GM12878 (cell line): ENCODE results near the gene SORCS2.

Experiments used
- ATF3 ChIP-seq: IDR thresholded peaks from 2 replicates; pipeline ENCODE4 v1.6.1; 2011; ENCODE audit warnings: low read depth, mild to moderate bottlenecking, low read length, moderate library complexity, borderline replicate concordance; ENCODE audit errors: extremely low read depth
- CEBPB ChIP-seq, 2 experiments: fragments of 150-350 bp in 1 of 2; IDR thresholded peaks; 2 replicates each; pipeline ENCODE4 v1.6.1; 2012 to 2014; ENCODE audit warnings: low read depth in 2 of 2, low read length in 2 of 2, borderline replicate concordance in 1 of 2, inconsistent platforms in 1 of 2
- EZH2 ChIP-seq: IDR thresholded peaks from 2 replicates; pipeline ENCODE4 v1.6.1; 2012; ENCODE audit warnings: low read depth, mild to moderate bottlenecking, control low read depth, inconsistent platforms, low read length, borderline replicate concordance; ENCODE audit not compliant: control insufficient read depth
- POLR2A ChIP-seq: IDR thresholded peaks from 2 replicates; pipeline ENCODE4 v1.6.1; 2011; ENCODE audit warnings: low read depth, mild to moderate bottlenecking, low read length
- REST ChIP-seq: IDR thresholded peaks from 2 replicates; pipeline ENCODE4 v1.6.1; 2012; ENCODE audit warnings: mild to moderate bottlenecking, low read depth, low read length
- RFX5 ChIP-seq: IDR thresholded peaks from 2 replicates; pipeline ENCODE4 v1.6.1; 2011; ENCODE audit warnings: low read depth, low read length, improper control_type of control experiment
- SP1 ChIP-seq: IDR thresholded peaks from one replicate; pipeline ENCODE4 v1.6.1; 2011; ENCODE audit warnings: low read depth, low read length
- ZBTB40 ChIP-seq: fragments of 450-650 bp; IDR thresholded peaks from 2 replicates; pipeline ENCODE4 v1.6.1; 2016; ENCODE audit warnings: mild to moderate bottlenecking, moderate library complexity, borderline replicate concordance

GRCh38 chr4:7790999-7791398 is 598.7 kb downstream of the SORCS2 start:
- TF ChIP-seq CEBPB (IDR thresholded peaks at IDR 0.05; ENCODE audit: borderline replicate concordance in 1 of 2, low read depth in 2 of 2, low read length in 2 of 2): no peak
- TF ChIP-seq RFX5: no peak
- no peak for TF ChIP-seq REST
- no peak for TF ChIP-seq ZBTB40
- TF ChIP-seq EZH2: no peak
- TF ChIP-seq SP1: no peak
- TF ChIP-seq POLR2A: no peak
- no peak for TF ChIP-seq ATF3
